ENCODE results near the gene TRIM44.

- TF ChIP-seq, protein P1, sequence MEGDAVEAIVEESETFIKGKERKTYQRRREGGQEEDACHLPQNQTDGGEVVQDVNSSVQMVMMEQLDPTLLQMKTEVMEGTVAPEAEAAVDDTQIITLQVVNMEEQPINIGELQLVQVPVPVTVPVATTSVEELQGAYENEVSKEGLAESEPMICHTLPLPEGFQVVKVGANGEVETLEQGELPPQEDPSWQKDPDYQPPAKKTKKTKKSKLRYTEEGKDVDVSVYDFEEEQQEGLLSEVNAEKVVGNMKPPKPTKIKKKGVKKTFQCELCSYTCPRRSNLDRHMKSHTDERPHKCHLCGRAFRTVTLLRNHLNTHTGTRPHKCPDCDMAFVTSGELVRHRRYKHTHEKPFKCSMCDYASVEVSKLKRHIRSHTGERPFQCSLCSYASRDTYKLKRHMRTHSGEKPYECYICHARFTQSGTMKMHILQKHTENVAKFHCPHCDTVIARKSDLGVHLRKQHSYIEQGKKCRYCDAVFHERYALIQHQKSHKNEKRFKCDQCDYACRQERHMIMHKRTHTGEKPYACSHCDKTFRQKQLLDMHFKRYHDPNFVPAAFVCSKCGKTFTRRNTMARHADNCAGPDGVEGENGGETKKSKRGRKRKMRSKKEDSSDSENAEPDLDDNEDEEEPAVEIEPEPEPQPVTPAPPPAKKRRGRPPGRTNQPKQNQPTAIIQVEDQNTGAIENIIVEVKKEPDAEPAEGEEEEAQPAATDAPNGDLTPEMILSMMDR (IDR thresholded peaks at IDR 0.05) = no peak
- no peak for TF ChIP-seq POLR2A (IDR thresholded peaks at IDR 0.05)
- TF ChIP-seq EP300 (IDR thresholded peaks at IDR 0.05) = no peak
- no peak for TF ChIP-seq POLR2AphosphoS5 (IDR thresholded peaks at IDR 0.05)
Measured at GRCh38 chr11:35654711-35655110, 7.9 kb upstream of the TRIM44 start.
